GM23338 (cell line): ENCODE results near the gene GALR2. TPM values are rescaled to one million over a fixed set of nuclear protein-coding genes. Genes with fewer than 3 reads are reported as not detected.
A peak's percentile ranks its signal among the peaks of the same experiment; 100 is the strongest.

ENCODE experiments used
- ATAC-seq: fragments of 200-7000 bp; cut with Tn5 transposase; 3 replicates; pipeline ENCODE4 v1.9.1; 2020
- DNase-seq: peaks from one replicate; pipeline ENCODE4 v3.0.0-alpha.2; 2015; ENCODE audit warnings: low spot score
- H2AFZ ChIP-seq: fragments of 200-600 bp; sonication (generic); 2 replicates; pipeline ENCODE4 v1.8.0; 2016; ENCODE audit warnings: antibody characterized with exemption, mild to moderate bottlenecking, moderate library complexity
- H3F3A ChIP-seq: fragments of 200-600 bp; sonication (generic); replicated peaks from 2 replicates; pipeline ENCODE4 v1.8.0; 2017; ENCODE audit warnings: antibody characterized with exemption, mixed run types, low read depth
- H3K27ac ChIP-seq: fragments of 200-600 bp; sonication (generic); 2 replicates; pipeline ENCODE4 v1.6.1; 2016; ENCODE audit warnings: low read depth
- H3K27me3 ChIP-seq: fragments of 200-600 bp; sonication (generic); 2 replicates; pipeline ENCODE4 v1.8.0; 2016; ENCODE audit warnings: mild to moderate bottlenecking, mixed run types, moderate library complexity; ENCODE audit not compliant: insufficient read depth
- H3K36me3 ChIP-seq: fragments of 200-600 bp; sonication (generic); 2 replicates; pipeline ENCODE4 v1.8.0; 2016; ENCODE audit warnings: mild to moderate bottlenecking; ENCODE audit not compliant: insufficient read depth
- H3K4me1 ChIP-seq: fragments of 200-600 bp; sonication (generic); 2 replicates; pipeline ENCODE4 v1.8.0; 2016; ENCODE audit warnings: mild to moderate bottlenecking, moderate library complexity; ENCODE audit not compliant: insufficient read depth
- H3K4me2 ChIP-seq: fragments of 200-600 bp; sonication (generic); 2 replicates; pipeline ENCODE4 v1.7.1; 2017; ENCODE audit warnings: mixed run types
- H3K4me3 ChIP-seq: fragments of 200-600 bp; sonication (generic); 2 replicates; pipeline ENCODE4 v1.6.1; 2016; ENCODE audit warnings: mixed run types
- H3K79me2 ChIP-seq: fragments of 200-600 bp; sonication (generic); replicated peaks from 2 replicates; pipeline ENCODE4 v1.8.0; 2017; ENCODE audit warnings: mild to moderate bottlenecking; ENCODE audit not compliant: insufficient read depth
- H3K9me2 ChIP-seq: fragments of 200-600 bp; sonication (generic); 2 replicates; pipeline ENCODE4 v1.8.0; 2017; ENCODE audit not compliant: insufficient read depth
- H4K20me1 ChIP-seq: fragments of 200-600 bp; sonication (generic); replicated peaks from 2 replicates; pipeline ENCODE4 v1.8.0; 2017; ENCODE audit warnings: mild to moderate bottlenecking; ENCODE audit not compliant: insufficient read depth
- H3K27ac Mint-ChIP-seq: 2 replicates; pipeline ENCODE4 v1.8.0; 2020; ENCODE audit warnings: inconsistent platforms, mild to moderate bottlenecking, moderate library complexity, mixed read lengths
- H3K27me3 Mint-ChIP-seq: 3 replicates; pipeline ENCODE4 v1.8.0; 2022; ENCODE audit warnings: low read depth, mild to moderate bottlenecking, moderate library complexity, mixed read lengths, inconsistent platforms; ENCODE audit not compliant: insufficient read depth, poor library complexity
- H3K36me3 Mint-ChIP-seq: 3 replicates; pipeline ENCODE4 v1.8.0; 2021; ENCODE audit warnings: low read depth, mild to moderate bottlenecking, inconsistent platforms, moderate library complexity, mixed read lengths
- H3K4me1 Mint-ChIP-seq: 3 replicates; pipeline ENCODE4 v1.8.0; 2020; ENCODE audit warnings: mild to moderate bottlenecking, inconsistent platforms, mixed read lengths
- H3K4me3 Mint-ChIP-seq: 3 replicates; pipeline ENCODE4 v1.8.0; 2021; ENCODE audit warnings: moderate library complexity, mild to moderate bottlenecking, inconsistent platforms, mixed read lengths
- H3K9me3 Mint-ChIP-seq: 3 replicates; pipeline ENCODE4 v1.8.0; 2020; ENCODE audit warnings: moderate library complexity, mild to moderate bottlenecking, inconsistent platforms, mixed read lengths
- CREB1 ChIP-seq: fragments of 250-450 bp; sonication (Bioruptor Pico); IDR thresholded peaks from 2 replicates; pipeline ENCODE4 v1.5.0; 2020; ENCODE audit warnings: low read depth, mild to moderate bottlenecking, moderate library complexity
- EZH2 ChIP-seq: fragments of 200-600 bp; sonication (generic); IDR thresholded peaks from one replicate; pipeline ENCODE4 v1.8.0; 2017; ENCODE audit warnings: antibody characterized with exemption, mild to moderate bottlenecking, low read depth; ENCODE audit not compliant: unreplicated experiment
- EZH2phosphoT487 ChIP-seq: fragments of 200-600 bp; sonication (generic); IDR thresholded peaks from one replicate; pipeline ENCODE4 v1.8.1; 2018; ENCODE audit warnings: antibody characterized with exemption; ENCODE audit not compliant: unreplicated experiment
- JUNB ChIP-seq: IDR thresholded peaks from one replicate; pipeline ENCODE4 v1.6.1; 2016; ENCODE audit warnings: antibody characterized with exemption; ENCODE audit not compliant: unreplicated experiment
- NANOG ChIP-seq: IDR thresholded peaks from 2 replicates; pipeline ENCODE4 v1.6.1; 2016; ENCODE audit warnings: antibody characterized with exemption, borderline replicate concordance
- POLR2AphosphoS5 ChIP-seq: IDR thresholded peaks from 2 replicates; pipeline ENCODE4 v1.6.1; 2016; ENCODE audit warnings: antibody characterized with exemption, low read depth
- STAT1 ChIP-seq: IDR thresholded peaks from one replicate; pipeline ENCODE4 v1.6.1; 2016; ENCODE audit warnings: antibody characterized with exemption; ENCODE audit not compliant: unreplicated experiment
- ZNF114 ChIP-seq: fragments of 250-450 bp; sonication (Bioruptor Pico); IDR thresholded peaks from 2 replicates; pipeline ENCODE4 v1.5.0; 2020; ENCODE audit warnings: mild to moderate bottlenecking, moderate library complexity
- ZNF331 ChIP-seq: fragments of 250-450 bp; sonication (Bioruptor Pico); IDR thresholded peaks from 2 replicates; pipeline ENCODE4 v1.5.0; 2020; ENCODE audit warnings: low read depth, mild to moderate bottlenecking, moderate library complexity
- polyA plus RNA-seq: library from polyadenylated mRNA; unstranded; fragments of >200 nt; fragmentation: Nextera tagmentation; extraction: Ambion mirVana; gene quantifications from 2 replicates; pipeline ENCODE4 v1.2.1, GENCODE V29; 2016
- total RNA-seq: library from RNA; depleted of rRNA; stranded (reverse); fragments of >200 nt; shearing (Covaris generic); gene quantifications from 2 replicates; pipeline ENCODE4 v1.2.3, GENCODE V29; 2014
- TF ChIP-seq, protein P1 (sequence below): fragments of 250-450 bp; sonication (Bioruptor Pico); IDR thresholded peaks from 2 replicates; pipeline ENCODE4 v1.5.0; 2020; ENCODE audit warnings: mild to moderate bottlenecking, moderate library complexity
- TF ChIP-seq, protein P2 (sequence below), 2 experiments: fragments of 200-600 bp in 1 of 2; sonication (generic) in 1 of 2; conservative IDR thresholded peaks; 2 replicates each; pipeline versions ENCODE4 v1.5.1 to v1.6.1; 2016 to 2017; ENCODE audit warnings: antibody characterized with exemption in 2 of 2, low read depth in 2 of 2, mild to moderate bottlenecking in 2 of 2, moderate library complexity in 1 of 2
- TF ChIP-seq, protein P3 (sequence below): IDR thresholded peaks from one replicate; pipeline ENCODE4 v1.6.1; 2018; ENCODE audit warnings: antibody characterized with exemption; ENCODE audit not compliant: unreplicated experiment
- TF ChIP-seq, protein P4 (sequence below): IDR thresholded peaks from 2 replicates; pipeline ENCODE4 v1.6.1; 2016; ENCODE audit warnings: antibody characterized with exemption

GALR2 gene
- total and polyA plus RNA-seq, 2 experiments from 2014 or later: 0.50 to 2.2 TPM

DNA sequence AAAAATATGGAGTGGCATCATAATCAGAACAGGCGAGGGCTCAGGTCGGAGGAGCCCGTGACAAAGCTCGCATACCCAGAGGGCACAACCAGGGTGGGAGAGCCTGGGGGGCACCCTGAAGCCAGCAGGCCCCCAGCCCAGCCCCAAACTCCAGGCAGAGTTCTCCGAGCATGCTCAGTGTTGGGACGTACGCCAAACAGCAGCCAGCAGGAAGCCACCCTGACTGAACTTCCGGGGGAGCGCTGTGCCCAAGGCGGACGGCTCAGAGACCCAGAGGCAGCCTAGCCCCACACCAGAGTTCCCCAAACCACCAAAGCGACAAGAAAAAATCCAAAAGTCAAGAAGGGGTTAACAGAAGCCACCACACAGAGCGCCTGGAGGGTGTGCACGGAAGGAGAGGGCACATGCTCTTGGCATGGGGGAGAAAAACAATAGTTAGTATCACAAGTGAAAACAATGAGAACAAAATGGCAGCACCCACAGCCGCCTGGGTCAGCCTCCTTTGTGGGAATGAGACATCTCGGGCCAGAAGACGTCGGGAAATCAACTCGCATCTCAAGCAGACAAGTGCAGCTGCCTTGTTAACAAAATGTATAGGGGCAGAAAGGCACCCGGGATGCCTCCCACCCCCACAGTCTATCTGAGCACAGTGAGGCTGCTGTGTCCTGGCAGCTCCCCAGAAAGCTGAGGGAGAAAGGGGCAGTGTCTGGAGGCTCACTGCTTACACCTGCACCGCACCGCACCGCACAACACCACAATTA, 17.1 kb downstream of the GALR2 start:
- Histone ChIP-seq H3K27me3 (no peaks in the 10 kb centered on the region), H4K20me1 (no peaks in the 10 kb centered on the region; the same call in 1 of the 2 replicates), H3F3A (no peaks in the 10 kb centered on the region), H3K79me2 (no peaks in the 10 kb centered on the region), H3K4me3 (no peak overlapping the region), H3K27ac (no peak overlapping the region; the same call in 1 of the 2 replicates), H3K4me1 (no peaks in the 10 kb centered on the region), H3K9me2 (no peaks in the 10 kb centered on the region), H3K36me3 (peaks cover 6% of the 10 kb centered on the region; the same call in 1 of the 2 replicates), H2AFZ (no peak overlapping the region), H3K4me2 (no peak overlapping the region)
- Mint-ChIP-seq H3K9me3 (no peaks in the 10 kb centered on the region), H3K36me3 (peaks cover 66% of the 10 kb centered on the region), H3K4me3 (no peak overlapping the region), H3K27ac (0 out of 2 replicates have a peak overlapping the region, but pooled peaks have one; percentile 21), H3K4me1 (no peaks in the 10 kb centered on the region), H3K27me3 (peaks cover 7% of the 10 kb centered on the region)
- DNase-seq (no peak), ATAC-seq (no peak)
- TF ChIP-seq JUNB (no peak), EZH2 (no peak), STAT1 (no peak), EZH2phosphoT487 (no peak), CREB1 (CRISPR knock-in tag) (no peak), NANOG (no peak), ZNF331 (CRISPR knock-in tag) (no peak), ZNF114 (CRISPR knock-in tag) (no peak), POLR2AphosphoS5 (no peak)
- TF ChIP-seq, protein P1, sequence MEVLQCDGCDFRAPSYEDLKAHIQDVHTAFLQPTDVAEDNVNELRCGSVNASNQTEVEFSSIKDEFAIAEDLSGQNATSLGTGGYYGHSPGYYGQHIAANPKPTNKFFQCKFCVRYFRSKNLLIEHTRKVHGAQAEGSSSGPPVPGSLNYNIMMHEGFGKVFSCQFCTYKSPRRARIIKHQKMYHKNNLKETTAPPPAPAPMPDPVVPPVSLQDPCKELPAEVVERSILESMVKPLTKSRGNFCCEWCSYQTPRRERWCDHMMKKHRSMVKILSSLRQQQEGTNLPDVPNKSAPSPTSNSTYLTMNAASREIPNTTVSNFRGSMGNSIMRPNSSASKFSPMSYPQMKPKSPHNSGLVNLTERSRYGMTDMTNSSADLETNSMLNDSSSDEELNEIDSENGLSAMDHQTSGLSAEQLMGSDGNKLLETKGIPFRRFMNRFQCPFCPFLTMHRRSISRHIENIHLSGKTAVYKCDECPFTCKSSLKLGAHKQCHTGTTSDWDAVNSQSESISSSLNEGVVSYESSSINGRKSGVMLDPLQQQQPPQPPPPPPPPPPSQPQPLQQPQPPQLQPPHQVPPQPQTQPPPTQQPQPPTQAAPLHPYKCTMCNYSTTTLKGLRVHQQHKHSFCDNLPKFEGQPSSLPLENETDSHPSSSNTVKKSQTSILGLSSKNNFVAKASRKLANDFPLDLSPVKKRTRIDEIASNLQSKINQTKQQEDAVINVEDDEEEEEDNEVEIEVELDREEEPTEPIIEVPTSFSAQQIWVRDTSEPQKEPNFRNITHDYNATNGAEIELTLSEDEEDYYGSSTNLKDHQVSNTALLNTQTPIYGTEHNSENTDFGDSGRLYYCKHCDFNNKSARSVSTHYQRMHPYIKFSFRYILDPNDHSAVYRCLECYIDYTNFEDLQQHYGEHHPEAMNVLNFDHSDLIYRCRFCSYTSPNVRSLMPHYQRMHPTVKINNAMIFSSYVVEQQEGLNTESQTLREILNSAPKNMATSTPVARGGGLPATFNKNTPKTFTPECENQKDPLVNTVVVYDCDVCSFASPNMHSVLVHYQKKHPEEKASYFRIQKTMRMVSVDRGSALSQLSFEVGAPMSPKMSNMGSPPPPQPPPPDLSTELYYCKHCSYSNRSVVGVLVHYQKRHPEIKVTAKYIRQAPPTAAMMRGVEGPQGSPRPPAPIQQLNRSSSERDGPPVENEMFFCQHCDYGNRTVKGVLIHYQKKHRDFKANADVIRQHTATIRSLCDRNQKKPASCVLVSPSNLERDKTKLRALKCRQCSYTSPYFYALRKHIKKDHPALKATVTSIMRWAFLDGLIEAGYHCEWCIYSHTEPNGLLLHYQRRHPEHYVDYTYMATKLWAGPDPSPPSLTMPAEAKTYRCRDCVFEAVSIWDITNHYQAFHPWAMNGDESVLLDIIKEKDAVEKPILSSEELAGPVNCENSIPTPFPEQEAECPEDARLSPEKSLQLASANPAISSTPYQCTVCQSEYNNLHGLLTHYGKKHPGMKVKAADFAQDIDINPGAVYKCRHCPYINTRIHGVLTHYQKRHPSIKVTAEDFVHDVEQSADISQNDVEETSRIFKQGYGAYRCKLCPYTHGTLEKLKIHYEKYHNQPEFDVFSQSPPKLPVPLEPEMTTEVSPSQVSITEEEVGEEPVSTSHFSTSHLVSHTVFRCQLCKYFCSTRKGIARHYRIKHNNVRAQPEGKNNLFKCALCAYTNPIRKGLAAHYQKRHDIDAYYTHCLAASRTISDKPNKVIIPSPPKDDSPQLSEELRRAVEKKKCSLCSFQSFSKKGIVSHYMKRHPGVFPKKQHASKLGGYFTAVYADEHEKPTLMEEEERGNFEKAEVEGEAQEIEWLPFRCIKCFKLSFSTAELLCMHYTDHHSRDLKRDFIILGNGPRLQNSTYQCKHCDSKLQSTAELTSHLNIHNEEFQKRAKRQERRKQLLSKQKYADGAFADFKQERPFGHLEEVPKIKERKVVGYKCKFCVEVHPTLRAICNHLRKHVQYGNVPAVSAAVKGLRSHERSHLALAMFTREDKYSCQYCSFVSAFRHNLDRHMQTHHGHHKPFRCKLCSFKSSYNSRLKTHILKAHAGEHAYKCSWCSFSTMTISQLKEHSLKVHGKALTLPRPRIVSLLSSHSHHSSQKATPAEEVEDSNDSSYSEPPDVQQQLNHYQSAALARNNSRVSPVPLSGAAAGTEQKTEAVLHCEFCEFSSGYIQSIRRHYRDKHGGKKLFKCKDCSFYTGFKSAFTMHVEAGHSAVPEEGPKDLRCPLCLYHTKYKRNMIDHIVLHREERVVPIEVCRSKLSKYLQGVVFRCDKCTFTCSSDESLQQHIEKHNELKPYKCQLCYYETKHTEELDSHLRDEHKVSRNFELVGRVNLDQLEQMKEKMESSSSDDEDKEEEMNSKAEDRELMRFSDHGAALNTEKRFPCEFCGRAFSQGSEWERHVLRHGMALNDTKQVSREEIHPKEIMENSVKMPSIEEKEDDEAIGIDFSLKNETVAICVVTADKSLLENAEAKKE (CRISPR knock-in tag): no peak
- TF ChIP-seq, protein P2, sequence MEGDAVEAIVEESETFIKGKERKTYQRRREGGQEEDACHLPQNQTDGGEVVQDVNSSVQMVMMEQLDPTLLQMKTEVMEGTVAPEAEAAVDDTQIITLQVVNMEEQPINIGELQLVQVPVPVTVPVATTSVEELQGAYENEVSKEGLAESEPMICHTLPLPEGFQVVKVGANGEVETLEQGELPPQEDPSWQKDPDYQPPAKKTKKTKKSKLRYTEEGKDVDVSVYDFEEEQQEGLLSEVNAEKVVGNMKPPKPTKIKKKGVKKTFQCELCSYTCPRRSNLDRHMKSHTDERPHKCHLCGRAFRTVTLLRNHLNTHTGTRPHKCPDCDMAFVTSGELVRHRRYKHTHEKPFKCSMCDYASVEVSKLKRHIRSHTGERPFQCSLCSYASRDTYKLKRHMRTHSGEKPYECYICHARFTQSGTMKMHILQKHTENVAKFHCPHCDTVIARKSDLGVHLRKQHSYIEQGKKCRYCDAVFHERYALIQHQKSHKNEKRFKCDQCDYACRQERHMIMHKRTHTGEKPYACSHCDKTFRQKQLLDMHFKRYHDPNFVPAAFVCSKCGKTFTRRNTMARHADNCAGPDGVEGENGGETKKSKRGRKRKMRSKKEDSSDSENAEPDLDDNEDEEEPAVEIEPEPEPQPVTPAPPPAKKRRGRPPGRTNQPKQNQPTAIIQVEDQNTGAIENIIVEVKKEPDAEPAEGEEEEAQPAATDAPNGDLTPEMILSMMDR (conservative IDR thresholded peaks at IDR 0.05; ENCODE audit: low read depth in 2 of 2): no peak
- TF ChIP-seq, protein P3, sequence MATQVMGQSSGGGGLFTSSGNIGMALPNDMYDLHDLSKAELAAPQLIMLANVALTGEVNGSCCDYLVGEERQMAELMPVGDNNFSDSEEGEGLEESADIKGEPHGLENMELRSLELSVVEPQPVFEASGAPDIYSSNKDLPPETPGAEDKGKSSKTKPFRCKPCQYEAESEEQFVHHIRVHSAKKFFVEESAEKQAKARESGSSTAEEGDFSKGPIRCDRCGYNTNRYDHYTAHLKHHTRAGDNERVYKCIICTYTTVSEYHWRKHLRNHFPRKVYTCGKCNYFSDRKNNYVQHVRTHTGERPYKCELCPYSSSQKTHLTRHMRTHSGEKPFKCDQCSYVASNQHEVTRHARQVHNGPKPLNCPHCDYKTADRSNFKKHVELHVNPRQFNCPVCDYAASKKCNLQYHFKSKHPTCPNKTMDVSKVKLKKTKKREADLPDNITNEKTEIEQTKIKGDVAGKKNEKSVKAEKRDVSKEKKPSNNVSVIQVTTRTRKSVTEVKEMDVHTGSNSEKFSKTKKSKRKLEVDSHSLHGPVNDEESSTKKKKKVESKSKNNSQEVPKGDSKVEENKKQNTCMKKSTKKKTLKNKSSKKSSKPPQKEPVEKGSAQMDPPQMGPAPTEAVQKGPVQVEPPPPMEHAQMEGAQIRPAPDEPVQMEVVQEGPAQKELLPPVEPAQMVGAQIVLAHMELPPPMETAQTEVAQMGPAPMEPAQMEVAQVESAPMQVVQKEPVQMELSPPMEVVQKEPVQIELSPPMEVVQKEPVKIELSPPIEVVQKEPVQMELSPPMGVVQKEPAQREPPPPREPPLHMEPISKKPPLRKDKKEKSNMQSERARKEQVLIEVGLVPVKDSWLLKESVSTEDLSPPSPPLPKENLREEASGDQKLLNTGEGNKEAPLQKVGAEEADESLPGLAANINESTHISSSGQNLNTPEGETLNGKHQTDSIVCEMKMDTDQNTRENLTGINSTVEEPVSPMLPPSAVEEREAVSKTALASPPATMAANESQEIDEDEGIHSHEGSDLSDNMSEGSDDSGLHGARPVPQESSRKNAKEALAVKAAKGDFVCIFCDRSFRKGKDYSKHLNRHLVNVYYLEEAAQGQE: no peak
- TF ChIP-seq, protein P4, sequence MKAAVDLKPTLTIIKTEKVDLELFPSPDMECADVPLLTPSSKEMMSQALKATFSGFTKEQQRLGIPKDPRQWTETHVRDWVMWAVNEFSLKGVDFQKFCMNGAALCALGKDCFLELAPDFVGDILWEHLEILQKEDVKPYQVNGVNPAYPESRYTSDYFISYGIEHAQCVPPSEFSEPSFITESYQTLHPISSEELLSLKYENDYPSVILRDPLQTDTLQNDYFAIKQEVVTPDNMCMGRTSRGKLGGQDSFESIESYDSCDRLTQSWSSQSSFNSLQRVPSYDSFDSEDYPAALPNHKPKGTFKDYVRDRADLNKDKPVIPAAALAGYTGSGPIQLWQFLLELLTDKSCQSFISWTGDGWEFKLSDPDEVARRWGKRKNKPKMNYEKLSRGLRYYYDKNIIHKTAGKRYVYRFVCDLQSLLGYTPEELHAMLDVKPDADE: no peak
